H1 (cell line): ENCODE results near the gene LRRC61.

ENCODE experiments used
- CBX8 ChIP-seq: fragments of 300-800, 300-1000 bp; sonication (generic); IDR thresholded peaks from 2 replicates; pipeline ENCODE4 v1.7.1; 2016; ENCODE audit warnings: low read depth, low read length, borderline replicate concordance
- CHD2 ChIP-seq: IDR thresholded peaks from 2 replicates; pipeline ENCODE4 v1.6.1; 2012; ENCODE audit warnings: low read length, improper control_type of control experiment
- CTCF ChIP-seq, 3 experiments: IDR thresholded peaks; 1 replicate in 2 of 3; 2 replicates in 1 of 3; pipeline versions ENCODE4 v1.5.1 to v1.6.1; 2011; ENCODE audit warnings: low read length in 3 of 3, mild to moderate bottlenecking in 3 of 3, inconsistent platforms in 2 of 3, low read depth in 1 of 3, moderate library complexity in 1 of 3; ENCODE audit not compliant: insufficient read depth in 1 of 3; ENCODE audit errors: control extremely low read depth in 1 of 3
- EGR1 ChIP-seq: IDR thresholded peaks from 2 replicates; pipeline ENCODE4 v1.6.1; 2011; ENCODE audit warnings: low read depth, low read length, borderline replicate concordance
- EP300 ChIP-seq, 2 experiments: IDR thresholded peaks; 1 replicate in 1 of 2; 2 replicates in 1 of 2; pipeline ENCODE4 v1.6.1; 2011 to 2012; ENCODE audit warnings: low read depth in 2 of 2, low read length in 2 of 2, mild to moderate bottlenecking in 2 of 2, borderline replicate concordance in 1 of 2, inconsistent platforms in 1 of 2, moderate library complexity in 1 of 2
- EZH2 ChIP-seq: fragments of 200-600 bp; sonication (generic); IDR thresholded peaks from 2 replicates; pipeline ENCODE4 v1.7.1; 2012; ENCODE audit warnings: low read depth, mild to moderate bottlenecking, moderate library complexity, low read length, inconsistent platforms; ENCODE audit not compliant: severe bottlenecking
- GTF2F1 ChIP-seq: IDR thresholded peaks from 2 replicates; pipeline ENCODE4 v1.6.1; 2012; ENCODE audit warnings: low read depth, low read length, improper control_type of control experiment, borderline replicate concordance
- HDAC6 ChIP-seq: IDR thresholded peaks from one replicate; pipeline ENCODE4 v1.7.1; 2012; ENCODE audit warnings: low read depth, mild to moderate bottlenecking, inconsistent platforms, low read length, moderate library complexity
- JUN ChIP-seq: IDR thresholded peaks from 2 replicates; pipeline ENCODE4 v1.6.1; 2011; ENCODE audit warnings: low read depth, mild to moderate bottlenecking, improper control_type of control experiment, low read length
- JUND ChIP-seq: IDR thresholded peaks from 2 replicates; pipeline ENCODE4 v1.6.1; 2011; ENCODE audit warnings: mild to moderate bottlenecking, improper control_type of control experiment, low read length
- POLR2A ChIP-seq, 2 experiments: IDR thresholded peaks; 1 replicate in 1 of 2; 2 replicates in 1 of 2; pipeline ENCODE4 v1.6.1; 2011; ENCODE audit warnings: low read depth in 2 of 2, low read length in 2 of 2, mild to moderate bottlenecking in 2 of 2; ENCODE audit errors: control extremely low read depth in 1 of 2
- POLR2AphosphoS5 ChIP-seq: IDR thresholded peaks from 2 replicates; pipeline ENCODE4 v1.6.1; 2011; ENCODE audit warnings: low read depth, low read length
- RFX5 ChIP-seq: IDR thresholded peaks from 2 replicates; pipeline ENCODE4 v1.6.1; 2011; ENCODE audit warnings: low read depth, low read length, improper control_type of control experiment, borderline replicate concordance
- TCF12 ChIP-seq: IDR thresholded peaks from 2 replicates; pipeline ENCODE4 v1.6.1; 2011; ENCODE audit warnings: low read depth, mild to moderate bottlenecking, low read length

GRCh38 chr7:150383710-150384397 lies 60.7 kb downstream of the LRRC61 start:
- 0 out of 2 replicates have a peak, but pooled peaks have one; percentile 14 for TF ChIP-seq CHD2
- no peak for TF ChIP-seq CTCF (IDR thresholded peaks at IDR 0.05; ENCODE audit: control extremely low read depth in 1 of 3, insufficient read depth in 1 of 3, low read depth in 1 of 3, low read length in 3 of 3)
- no peak for TF ChIP-seq JUN
- no peak for TF ChIP-seq EZH2
- peak in 1 of 2 experiments; percentile 94; a peak in 2 of 3 replicates for TF ChIP-seq POLR2A (IDR thresholded peaks at IDR 0.05; ENCODE audit: control extremely low read depth in 1 of 2, low read depth in 2 of 2, low read length in 2 of 2)
- TF ChIP-seq EP300 (IDR thresholded peaks at IDR 0.05; ENCODE audit: borderline replicate concordance in 1 of 2, low read depth in 2 of 2, low read length in 2 of 2), result peak in 1 of 2 experiments; percentile 92; a peak in 1 of 3 replicates
- no peak for TF ChIP-seq CBX8
- peak; percentile 82 for TF ChIP-seq POLR2AphosphoS5
- no peak; the same call in 1 of the 2 replicates for TF ChIP-seq EGR1
- no peak for TF ChIP-seq JUND
- no peak for TF ChIP-seq GTF2F1
- TF ChIP-seq HDAC6, result no peak
- TF ChIP-seq RFX5, result no peak
- peak; percentile 92 for TF ChIP-seq TCF12
